GM21723 (cell line): Measurements from ENCODE around the gene ZNF444.

ENCODE experiments used
- ATAC-seq: cut with Tn5 transposase; IDR thresholded peaks from one replicate; pipeline ENCODE4 v1.9.1; 2021; ENCODE audit warnings: mild to moderate bottlenecking, moderate library complexity; ENCODE audit not compliant: unreplicated experiment

ZNF444 gene

GRCh38 chr19:56106993-56107392 lies 34.1 kb upstream of the ZNF444 start:
- no peak for ATAC-seq

- no peak for ATAC-seq
These were observed 33.3 kb upstream of the ZNF444 start for GRCh38 chr19:56107626-56108351.

- no peak for ATAC-seq
These were observed 32.5 kb upstream of the ZNF444 start for GRCh38 chr19:56108447-56109195.

GRCh38 chr19:56109226-56109625 lies 31.9 kb upstream of the ZNF444 start:
- ATAC-seq = no peak

GRCh38 chr19:56110515-56111448 lies 30.3 kb upstream of the ZNF444 start:
- ATAC-seq = no peak

- ATAC-seq = peak; percentile 77
These were observed 29.3 kb upstream of the ZNF444 start for GRCh38 chr19:56111601-56112312.

GRCh38 chr19:56112313-56112709 lies 28.8 kb upstream of the ZNF444 start:
- no peak for ATAC-seq

- ATAC-seq = no peak
These were observed 27.9 kb upstream of the ZNF444 start for GRCh38 chr19:56113074-56113632.

- no peak for ATAC-seq
These were observed 26.9 kb upstream of the ZNF444 start for GRCh38 chr19:56114051-56114777.

- no peak for ATAC-seq
These were observed 26.3 kb upstream of the ZNF444 start for GRCh38 chr19:56114778-56115110.

- ATAC-seq = no peak
These were observed 25.6 kb upstream of the ZNF444 start for GRCh38 chr19:56115490-56115889.

- ATAC-seq = no peak
These were observed 24.5 kb upstream of the ZNF444 start for GRCh38 chr19:56116606-56117005.

GRCh38 chr19:56117376-56117884 lies 23.7 kb upstream of the ZNF444 start:
- no peak for ATAC-seq

- no peak for ATAC-seq
These were observed 23.2 kb upstream of the ZNF444 start for GRCh38 chr19:56117889-56118288.

- no peak for ATAC-seq
These were observed 22.2 kb upstream of the ZNF444 start for GRCh38 chr19:56118666-56119581.

GRCh38 chr19:56119582-56119978 lies 21.5 kb upstream of the ZNF444 start:
- no peak for ATAC-seq

GRCh38 chr19:56120002-56120370 lies 21.1 kb upstream of the ZNF444 start:
- no peak for ATAC-seq

- ATAC-seq = peak; percentile 31
These were observed 20.5 kb upstream of the ZNF444 start for GRCh38 chr19:56120371-56121179.
